ENCODE measurements around the gene ATIC. TPM values are rescaled to one million over a fixed set of nuclear protein-coding genes. Genes with fewer than 3 reads are reported as not detected.

ATIC gene
- total RNA-seq, 1 donor from 2014 or later: 322 TPM

DNA sequence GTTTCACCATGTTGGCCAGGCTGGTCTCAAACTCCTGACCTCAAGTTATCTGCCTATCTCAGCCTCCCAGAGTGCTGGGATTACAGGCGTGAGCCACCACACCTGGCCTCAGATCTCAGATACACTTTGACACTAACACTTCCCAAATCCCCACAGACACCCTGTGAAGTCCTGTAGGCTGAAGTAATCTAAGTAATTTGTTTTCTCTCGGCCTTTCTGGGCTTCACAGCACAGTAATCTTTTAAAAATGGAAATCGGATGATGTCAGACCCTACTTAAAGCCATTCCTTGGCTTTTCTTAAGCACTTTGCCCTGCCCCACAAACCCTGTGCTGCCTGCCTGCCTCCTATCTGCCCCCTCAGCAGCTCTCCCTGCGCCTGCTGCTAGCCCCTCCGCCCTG lies 16.2 kb downstream of the ATIC start:
- intact Hi-C loops (cut with micrococcal nuclease): no loop called here
- Mint-ChIP-seq H3K27ac (peak overlapping the region; percentile 17), H3K4me3 (no peak overlapping the region), H3K4me1 (peaks cover 29% of the 10 kb centered on the region), H3K9me3 (no peaks in the 10 kb centered on the region), H3K36me3 (ENCODE audit: low read depth) (peaks cover 77% of the 10 kb centered on the region), H3K27me3 (no peaks in the 10 kb centered on the region)
- DNase-seq: no peak

DNA sequence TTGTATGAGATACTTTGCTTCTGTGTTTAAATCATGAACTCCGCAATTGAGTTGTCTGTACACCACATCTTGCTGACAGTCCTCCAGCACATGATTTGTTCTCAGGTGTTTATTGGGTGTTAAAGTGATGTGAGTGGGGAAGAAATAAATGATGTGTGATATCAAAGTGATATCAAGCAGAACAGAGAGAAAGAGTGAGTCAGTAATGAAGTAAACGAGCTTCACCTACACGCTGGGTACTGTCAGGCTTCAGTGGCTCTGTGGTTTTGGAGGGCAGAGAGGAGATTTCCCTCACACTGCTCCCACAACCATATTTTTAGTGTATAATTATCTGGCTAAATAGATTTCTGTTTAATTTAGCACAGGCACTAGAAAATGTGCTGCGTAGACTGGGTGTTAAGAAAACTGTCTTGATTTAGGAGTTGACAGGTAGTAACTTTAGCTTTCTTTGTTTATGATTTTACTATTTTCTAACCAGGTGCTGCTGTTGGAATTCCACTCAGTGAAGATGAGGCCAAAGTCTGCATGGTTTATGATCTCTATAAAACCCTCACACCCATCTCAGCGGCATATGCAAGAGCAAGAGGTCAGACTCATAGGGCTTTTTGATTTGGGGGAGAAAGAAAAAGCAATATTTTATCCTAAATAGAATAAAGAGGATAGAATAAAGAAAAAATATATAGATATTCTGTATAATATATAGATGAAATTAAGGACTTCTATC lies 21.2 kb downstream of the ATIC start:
- H3K36me3 Mint-ChIP-seq (ENCODE audit: low read depth): peaks cover 70% of the 10 kb centered on the region
- H3K27ac Mint-ChIP-seq: no peak overlapping the region
- intact Hi-C loops (cut with micrococcal nuclease): no loop called here

DNA sequence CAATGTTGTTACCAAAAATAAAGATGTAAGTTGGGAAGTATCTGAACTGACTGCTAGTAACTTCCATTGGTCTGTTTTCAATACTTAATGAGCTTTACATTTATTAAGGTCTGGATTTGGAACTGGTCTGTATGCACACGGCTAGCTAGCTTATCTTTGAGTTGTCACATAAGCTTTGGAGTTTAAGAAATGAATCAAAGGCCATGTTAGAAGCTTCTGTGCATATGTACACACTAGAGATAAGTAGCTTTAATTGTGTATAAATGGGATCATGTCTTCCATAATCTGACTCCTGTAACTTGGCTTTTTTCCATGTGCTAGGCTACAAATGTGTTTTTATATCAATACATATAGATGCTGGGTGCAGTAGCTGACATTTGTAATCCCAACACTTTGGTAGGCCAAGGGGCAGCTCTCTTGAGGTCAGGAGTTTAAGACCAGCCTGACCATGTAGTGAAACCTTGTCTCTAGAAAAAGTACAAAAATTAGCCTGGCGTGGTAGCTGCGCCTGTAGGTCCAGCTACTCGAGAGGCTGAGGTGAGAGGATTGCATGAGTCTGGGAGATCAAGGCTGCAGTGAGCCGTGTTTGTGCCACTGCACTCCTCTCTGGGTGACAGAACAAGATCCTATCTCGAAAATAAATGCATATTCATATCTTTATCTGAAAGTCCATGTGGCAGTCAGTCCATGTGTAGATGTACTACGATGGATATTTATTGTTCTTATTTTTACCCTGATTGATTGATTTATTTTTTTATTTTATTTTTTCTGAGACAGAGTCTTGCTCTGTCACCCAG lies 27.2 kb downstream of the ATIC start:
- no peak overlapping the region for H3K27ac Mint-ChIP-seq
- no peak for DNase-seq
- no peaks in the 10 kb centered on the region for H3K27me3 Mint-ChIP-seq
- no peaks in the 10 kb centered on the region for H3K9me3 Mint-ChIP-seq
- H3K4me3 Mint-ChIP-seq: no peak overlapping the region
- no peaks in the 10 kb centered on the region for H3K4me1 Mint-ChIP-seq
- intact Hi-C loops (cut with micrococcal nuclease): no loop called here
- H3K36me3 Mint-ChIP-seq (ENCODE audit: low read depth): peaks cover 70% of the 10 kb centered on the region

More for the DNA sequence above, 21.2 kb downstream of the ATIC start:
- no peaks in the 10 kb centered on the region for H3K27me3 Mint-ChIP-seq
- peaks cover 17% of the 10 kb centered on the region for H3K4me1 Mint-ChIP-seq
- H3K9me3 Mint-ChIP-seq: no peaks in the 10 kb centered on the region
- no peak overlapping the region for H3K4me3 Mint-ChIP-seq
- no peak for DNase-seq

DNA sequence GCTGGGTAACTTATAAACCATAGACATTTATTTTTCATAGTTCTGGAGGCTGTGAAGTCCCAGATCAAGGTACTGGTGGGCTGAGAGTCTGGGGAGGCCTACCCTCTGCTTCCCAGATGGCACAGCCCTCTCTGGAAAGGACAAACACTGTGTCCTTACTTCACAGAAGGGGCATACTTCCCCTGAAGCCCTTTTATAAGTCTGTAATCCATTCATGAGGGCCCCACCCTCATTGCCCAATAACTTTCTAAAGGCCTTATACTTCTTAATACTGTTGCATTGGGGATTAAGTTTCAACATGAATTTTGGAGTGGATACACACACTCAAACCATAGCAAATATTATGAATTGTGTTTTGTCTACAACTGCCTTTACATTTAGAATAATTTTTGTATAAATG lies 36.0 kb downstream of the ATIC start:
- Mint-ChIP-seq H3K4me1 (no peaks in the 10 kb centered on the region), H3K27me3 (no peaks in the 10 kb centered on the region), H3K36me3 (ENCODE audit: low read depth) (peaks cover 75% of the 10 kb centered on the region), H3K9me3 (no peaks in the 10 kb centered on the region), H3K27ac (no peak overlapping the region), H3K4me3 (no peak overlapping the region)
- intact Hi-C loops (cut with micrococcal nuclease): no loop called here
- no peak for DNase-seq

DNA sequence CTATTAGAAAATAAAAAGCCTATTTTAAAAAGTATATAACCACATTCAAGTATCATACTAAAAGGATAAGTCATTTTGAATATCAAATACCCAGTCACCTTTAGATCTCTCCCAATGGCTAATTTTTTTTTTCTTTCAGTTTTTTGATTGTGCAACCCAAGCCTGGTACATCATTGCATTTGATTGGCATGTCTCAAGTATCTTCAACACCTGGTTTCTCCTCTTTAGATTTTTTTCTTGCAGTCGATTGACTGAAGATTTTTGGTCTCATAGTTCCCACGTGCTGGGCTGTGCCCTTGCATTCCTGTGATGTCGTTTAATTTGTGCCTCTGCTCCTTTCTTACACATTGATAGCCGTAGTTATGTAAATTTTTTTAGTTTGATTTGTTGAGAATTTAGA lies 40.7 kb downstream of the ATIC start:
- Mint-ChIP-seq H3K27ac (no peak overlapping the region), H3K4me3 (no peak overlapping the region), H3K27me3 (no peaks in the 10 kb centered on the region), H3K4me1 (no peaks in the 10 kb centered on the region), H3K9me3 (no peaks in the 10 kb centered on the region), H3K36me3 (ENCODE audit: low read depth) (peaks cover 56% of the 10 kb centered on the region)
- DNase-seq: no peak
- intact Hi-C loops (cut with micrococcal nuclease): no loop called here

DNA sequence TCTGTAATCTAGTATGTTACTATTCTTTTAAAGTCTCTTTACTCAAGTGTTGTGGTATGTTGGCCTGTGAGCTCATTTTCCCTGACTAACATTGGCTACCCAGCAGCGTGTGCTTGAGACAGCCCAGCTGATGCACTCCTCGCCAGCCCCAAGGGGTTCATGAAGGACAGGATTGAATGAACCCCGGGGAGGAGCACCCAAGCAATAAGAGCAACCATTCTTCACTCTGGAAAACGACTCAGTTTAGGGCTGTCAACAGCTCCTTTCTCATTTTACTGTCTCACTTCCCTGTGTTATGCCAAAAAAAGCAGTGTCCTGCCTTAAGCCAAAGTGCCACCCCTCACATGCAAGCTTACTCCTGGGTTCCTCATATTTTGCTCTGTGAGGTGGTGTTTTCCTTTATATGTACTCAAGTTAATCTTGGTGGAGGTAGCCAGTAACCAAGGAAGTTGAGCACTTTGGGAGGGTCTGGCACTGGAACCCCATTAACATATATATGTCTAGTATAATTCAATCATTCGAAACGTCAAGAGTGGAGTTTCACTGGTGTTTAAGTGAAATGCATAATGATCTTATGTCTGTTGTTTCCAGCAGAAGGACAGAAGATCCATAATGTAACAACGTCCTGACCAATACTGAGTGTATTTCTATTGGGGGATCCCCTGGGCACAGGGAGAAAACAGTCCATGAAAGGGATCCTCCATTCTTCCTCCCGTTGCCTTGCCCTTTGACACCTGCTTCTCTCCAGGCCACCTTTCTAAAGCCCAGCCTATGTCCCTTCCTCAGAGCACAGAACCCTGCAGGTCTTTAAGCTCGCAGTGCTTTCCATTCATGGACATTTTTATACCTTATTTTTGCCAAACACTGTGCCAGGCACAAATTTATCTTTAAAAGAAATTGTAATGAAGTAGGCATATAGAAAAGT lies 43.2 kb downstream of the ATIC start:
- Mint-ChIP-seq H3K27ac (no peak overlapping the region), H3K4me1 (no peaks in the 10 kb centered on the region), H3K9me3 (no peaks in the 10 kb centered on the region), H3K36me3 (ENCODE audit: low read depth) (peaks cover 41% of the 10 kb centered on the region), H3K4me3 (no peak overlapping the region), H3K27me3 (no peaks in the 10 kb centered on the region)
- no peak for DNase-seq
- intact Hi-C loops (cut with micrococcal nuclease): no loop called here

DNA sequence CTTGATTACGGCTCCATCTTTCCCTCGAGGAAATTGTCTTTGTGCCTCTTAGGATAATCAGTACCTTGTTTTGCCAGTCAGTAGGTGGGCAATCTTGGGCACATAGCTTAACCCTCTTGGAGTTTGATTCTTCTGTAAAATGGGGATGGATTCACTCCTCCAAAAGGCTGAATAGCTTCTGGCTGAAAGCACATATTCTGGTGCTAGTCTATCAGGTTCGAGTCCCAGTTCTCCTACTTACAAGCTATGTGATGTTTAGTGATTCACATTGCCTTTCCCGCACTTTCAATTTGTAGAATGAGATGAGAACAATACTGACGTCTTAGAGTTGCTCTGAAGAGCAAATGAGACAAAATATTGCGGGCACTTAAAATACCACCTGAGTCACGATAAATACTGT lies 43.9 kb downstream of the ATIC start:
- DNase-seq: no peak
- Mint-ChIP-seq H3K9me3 (no peaks in the 10 kb centered on the region), H3K27me3 (no peaks in the 10 kb centered on the region), H3K36me3 (ENCODE audit: low read depth) (peaks cover 33% of the 10 kb centered on the region), H3K4me1 (no peaks in the 10 kb centered on the region), H3K27ac (no peak overlapping the region), H3K4me3 (no peak overlapping the region)
- intact Hi-C loops (cut with micrococcal nuclease): no loop called here

DNA sequence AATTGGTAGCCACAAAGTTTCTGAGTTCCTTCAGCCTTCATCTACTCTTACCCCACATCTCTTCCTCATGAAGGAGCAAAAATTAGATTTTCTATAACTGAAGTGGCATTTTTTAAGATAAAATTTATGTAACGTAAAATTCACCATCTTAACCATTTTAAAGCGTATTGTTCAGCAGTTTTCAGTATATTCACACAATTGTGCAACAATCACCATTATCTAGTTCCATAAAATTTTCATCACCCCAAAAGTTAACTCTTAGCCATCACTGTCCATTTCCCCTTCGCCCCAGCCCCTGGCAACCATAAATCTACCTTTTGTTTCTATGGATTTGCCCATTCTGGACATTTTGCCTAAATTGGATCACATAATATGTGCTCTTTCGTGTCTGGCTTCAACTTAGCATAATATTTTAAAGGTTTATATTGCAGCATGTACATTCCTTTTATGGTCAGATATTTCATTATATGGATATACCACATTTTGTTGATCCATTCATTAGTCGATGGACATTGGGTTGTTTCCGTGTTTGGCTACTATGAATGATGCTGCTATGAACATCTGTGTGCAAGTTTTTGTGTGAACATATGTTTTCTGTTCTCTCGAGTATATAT lies 44.6 kb downstream of the ATIC start:
- no peak overlapping the region for H3K27ac Mint-ChIP-seq
- H3K27me3 Mint-ChIP-seq: no peaks in the 10 kb centered on the region
- DNase-seq: no peak
- H3K9me3 Mint-ChIP-seq: no peaks in the 10 kb centered on the region
- H3K4me1 Mint-ChIP-seq: no peaks in the 10 kb centered on the region
- H3K4me3 Mint-ChIP-seq: no peak overlapping the region
- intact Hi-C loops (cut with micrococcal nuclease): no loop called here
- peaks cover 28% of the 10 kb centered on the region for H3K36me3 Mint-ChIP-seq (ENCODE audit: low read depth)

DNA sequence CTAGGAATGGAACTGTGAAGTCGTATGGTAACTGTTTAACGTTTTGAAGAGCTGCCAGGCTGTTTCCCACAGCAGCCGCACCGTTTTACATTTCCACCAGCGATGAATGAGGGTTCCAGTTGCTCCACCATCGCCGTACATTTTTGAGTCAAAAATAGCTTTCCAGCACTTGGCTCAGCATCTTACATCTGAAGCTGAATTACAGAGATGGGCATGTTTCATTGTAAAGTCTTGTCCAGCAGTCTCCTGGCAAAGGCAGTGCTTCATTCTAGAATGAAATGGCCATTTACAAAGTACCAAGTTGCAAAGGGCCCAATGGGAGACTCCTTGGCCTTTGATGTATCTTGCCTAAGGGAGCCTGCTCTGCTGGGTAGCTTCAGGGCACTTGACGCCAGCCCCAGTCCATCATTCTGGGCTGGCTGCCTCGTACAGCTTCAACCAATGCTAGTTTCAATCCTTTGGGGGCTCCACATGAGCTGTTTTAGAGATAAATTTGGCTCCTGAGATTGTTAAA lies 45.1 kb downstream of the ATIC start:
- peaks cover 23% of the 10 kb centered on the region for H3K36me3 Mint-ChIP-seq (ENCODE audit: low read depth)
- H3K4me3 Mint-ChIP-seq: no peak overlapping the region
- intact Hi-C loops (cut with micrococcal nuclease): no loop called here

DNA sequence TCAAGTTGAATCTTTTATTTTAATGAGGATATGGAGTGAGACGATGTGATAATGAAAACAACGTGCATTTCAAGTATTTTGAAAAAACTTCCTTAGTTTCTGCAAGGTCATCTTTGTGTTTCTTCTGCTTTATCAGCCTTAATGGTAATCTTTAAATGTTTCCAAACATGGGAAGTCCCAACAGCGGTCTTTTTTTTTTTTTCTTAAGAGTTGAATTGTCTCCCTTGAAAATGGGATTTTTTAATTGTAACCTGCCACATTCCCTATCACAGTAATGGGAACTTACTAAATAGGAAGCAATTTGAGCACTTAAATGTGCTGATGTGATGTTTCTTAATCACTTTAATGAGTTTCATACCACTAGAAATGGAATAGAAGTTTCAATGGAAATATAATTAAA lies 45.8 kb downstream of the ATIC start:
- H3K36me3 Mint-ChIP-seq (ENCODE audit: low read depth): peaks cover 26% of the 10 kb centered on the region
- H3K4me1 Mint-ChIP-seq: no peaks in the 10 kb centered on the region

More for the DNA sequence above, 45.1 kb downstream of the ATIC start:
- H3K27me3 Mint-ChIP-seq: no peaks in the 10 kb centered on the region
- H3K4me1 Mint-ChIP-seq: no peaks in the 10 kb centered on the region
- H3K9me3 Mint-ChIP-seq: no peaks in the 10 kb centered on the region
- H3K27ac Mint-ChIP-seq: no peak overlapping the region
- no peak for DNase-seq

DNA sequence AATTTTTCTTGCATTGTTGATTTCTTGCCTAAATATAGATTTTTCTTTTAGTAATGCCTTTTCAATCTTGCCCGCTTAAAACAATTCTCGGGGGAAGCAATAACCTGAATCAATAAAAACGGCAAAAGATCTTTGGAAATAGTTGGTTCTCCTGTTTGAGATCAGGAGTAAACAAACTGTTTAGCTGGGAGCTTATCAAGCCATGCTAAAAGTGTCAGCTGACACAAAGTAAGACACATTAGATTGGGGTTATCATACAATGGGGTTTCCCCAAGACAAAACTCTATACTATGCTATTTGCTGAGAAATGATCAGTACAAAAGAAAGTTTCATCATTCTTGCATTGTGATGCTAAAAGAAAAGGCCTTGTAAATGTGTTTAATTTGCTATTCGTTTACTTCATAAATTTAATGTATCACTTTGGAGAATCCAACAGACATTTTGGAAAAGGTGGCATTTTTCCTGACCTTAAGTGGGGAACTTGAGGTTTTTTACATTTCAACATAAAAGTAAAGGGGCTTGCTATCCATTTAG lies 46.5 kb downstream of the ATIC start:
- DNase-seq: no peak
- Mint-ChIP-seq H3K4me3 (no peak overlapping the region), H3K4me1 (no peaks in the 10 kb centered on the region), H3K27ac (no peak overlapping the region), H3K9me3 (no peaks in the 10 kb centered on the region), H3K27me3 (no peaks in the 10 kb centered on the region), H3K36me3 (ENCODE audit: low read depth) (peaks cover 25% of the 10 kb centered on the region)
- intact Hi-C loops (cut with micrococcal nuclease): no loop called here

More for the DNA sequence above, 45.8 kb downstream of the ATIC start:
- DNase-seq: no peak
- Mint-ChIP-seq H3K9me3 (no peaks in the 10 kb centered on the region), H3K27me3 (no peaks in the 10 kb centered on the region), H3K4me3 (no peak overlapping the region), H3K27ac (no peak overlapping the region)
- intact Hi-C loops (cut with micrococcal nuclease): no loop called here

DNA sequence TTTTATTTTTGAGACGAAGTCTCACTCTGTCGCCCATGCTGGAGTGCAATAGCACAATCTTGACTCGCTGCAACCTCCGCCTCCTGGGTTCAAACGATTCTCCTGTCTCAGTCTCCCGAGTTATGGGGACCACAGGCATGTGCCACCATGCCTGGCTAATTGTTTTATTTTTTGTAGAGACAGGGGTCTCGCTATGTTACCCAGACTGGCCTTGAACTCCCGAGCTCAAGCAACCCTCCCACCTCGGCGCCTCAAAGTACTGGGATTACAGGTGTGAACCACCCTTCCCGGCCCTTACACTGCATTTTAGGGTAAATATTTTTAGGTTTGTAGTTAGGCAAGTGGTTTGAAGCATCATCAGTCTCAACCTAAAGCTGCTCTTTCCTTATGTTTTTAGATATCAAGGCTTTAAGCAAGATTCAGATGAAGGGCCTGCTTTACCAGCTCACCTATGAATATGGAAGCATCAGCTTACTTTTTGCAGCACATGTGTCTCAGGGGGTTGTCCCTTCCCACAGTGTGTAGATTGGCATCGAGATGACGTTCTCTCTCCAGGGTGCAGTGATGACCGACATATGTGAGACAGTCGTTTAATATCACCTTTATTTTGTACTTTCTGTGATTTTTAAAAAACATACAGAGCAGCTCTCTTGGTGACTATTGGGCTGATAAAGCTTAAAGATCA lies 47.2 kb downstream of the ATIC start:
- Mint-ChIP-seq H3K4me3 (no peak overlapping the region), H3K27ac (no peak overlapping the region), H3K27me3 (no peaks in the 10 kb centered on the region), H3K4me1 (no peaks in the 10 kb centered on the region), H3K36me3 (ENCODE audit: low read depth) (peaks cover 27% of the 10 kb centered on the region), H3K9me3 (no peaks in the 10 kb centered on the region)
- DNase-seq: no peak
- intact Hi-C loops (cut with micrococcal nuclease): no loop called here

DNA sequence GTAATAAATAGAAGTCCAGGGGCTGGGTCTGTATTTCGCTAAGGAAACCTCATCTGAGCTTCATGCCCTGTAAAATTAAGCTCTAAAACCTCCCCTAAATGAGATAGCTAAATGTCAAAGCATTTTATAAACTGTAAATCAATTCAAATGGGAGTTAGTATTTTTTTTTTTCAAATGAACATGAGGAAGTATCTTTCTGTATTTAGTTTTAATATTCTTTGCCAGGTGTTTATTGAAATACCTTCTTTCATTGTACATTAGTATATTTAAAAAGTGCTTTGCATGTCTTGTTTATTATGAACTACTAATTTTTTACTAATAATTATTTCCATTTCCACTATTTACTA lies 47.7 kb downstream of the ATIC start:
- Mint-ChIP-seq H3K4me1 (no peaks in the 10 kb centered on the region), H3K27me3 (no peaks in the 10 kb centered on the region), H3K9me3 (no peaks in the 10 kb centered on the region), H3K27ac (no peak overlapping the region), H3K4me3 (no peak overlapping the region), H3K36me3 (ENCODE audit: low read depth) (peaks cover 30% of the 10 kb centered on the region)
- no peak for DNase-seq
- intact Hi-C loops (cut with micrococcal nuclease): no loop called here
